Body of pancreas (tissue), 4 donors: ENCODE measurements around the gene CRACR2A.

Experiments used
- POLR2A ChIP-seq, 3 donors: fragments of 450-650 bp; IDR thresholded peaks; one replicate each; pipeline ENCODE4 v1.6.1; 2016; ENCODE audit warnings: antibody characterized with exemption in 3 of 3, mild to moderate bottlenecking in 2 of 3
- TF ChIP-seq, protein P1 (sequence below), 7 experiments: fragments of 450-650 bp in 4 of 7; fragments of 200-600 bp in 3 of 7; sonication (generic) in 3 of 7; IDR thresholded peaks; one replicate each; pipeline ENCODE4 v1.5.1; 2016 to 2019; ENCODE audit warnings: antibody characterized with exemption in 7 of 7

DNA sequence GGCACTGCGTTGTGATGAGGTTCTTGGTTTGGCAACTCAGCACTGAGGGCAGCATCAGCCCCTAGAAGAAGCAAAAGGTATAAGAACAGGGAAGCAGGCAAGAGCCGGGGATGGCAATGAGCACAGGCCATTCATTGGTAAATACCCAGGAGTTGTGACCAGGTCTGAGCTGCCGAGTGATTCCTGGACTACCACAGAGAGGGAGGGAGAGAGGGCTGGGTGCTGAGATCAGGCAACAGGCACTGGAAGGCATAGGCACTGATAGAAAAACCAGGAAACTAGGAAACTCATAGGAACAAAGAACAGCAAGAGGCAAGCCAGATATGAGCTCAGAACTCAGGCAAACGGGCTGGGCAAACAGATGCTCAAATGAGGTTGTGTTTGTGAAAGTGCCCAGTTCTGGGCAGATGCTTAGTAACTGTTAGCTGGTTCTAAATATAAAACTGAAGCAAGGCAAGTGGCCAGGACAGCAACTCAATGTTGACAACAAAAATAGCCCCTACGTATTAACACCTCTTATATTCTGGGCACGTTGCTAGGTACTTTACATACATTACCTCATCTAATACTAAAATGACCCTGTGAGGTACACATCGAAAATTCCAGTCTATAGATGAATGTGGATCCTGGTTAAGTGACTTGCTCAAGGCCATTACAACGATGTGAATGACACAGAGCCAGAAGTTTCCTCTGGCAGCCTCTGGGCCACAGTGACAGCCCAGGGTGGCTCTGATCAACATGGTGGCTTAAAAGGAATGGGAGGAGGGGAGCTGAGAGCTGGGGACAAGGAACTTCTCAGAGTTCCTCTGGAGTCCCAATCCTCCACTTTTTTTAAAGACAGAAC lies 140.8 kb downstream of the CRACR2A start:
- TF ChIP-seq, protein P1, sequence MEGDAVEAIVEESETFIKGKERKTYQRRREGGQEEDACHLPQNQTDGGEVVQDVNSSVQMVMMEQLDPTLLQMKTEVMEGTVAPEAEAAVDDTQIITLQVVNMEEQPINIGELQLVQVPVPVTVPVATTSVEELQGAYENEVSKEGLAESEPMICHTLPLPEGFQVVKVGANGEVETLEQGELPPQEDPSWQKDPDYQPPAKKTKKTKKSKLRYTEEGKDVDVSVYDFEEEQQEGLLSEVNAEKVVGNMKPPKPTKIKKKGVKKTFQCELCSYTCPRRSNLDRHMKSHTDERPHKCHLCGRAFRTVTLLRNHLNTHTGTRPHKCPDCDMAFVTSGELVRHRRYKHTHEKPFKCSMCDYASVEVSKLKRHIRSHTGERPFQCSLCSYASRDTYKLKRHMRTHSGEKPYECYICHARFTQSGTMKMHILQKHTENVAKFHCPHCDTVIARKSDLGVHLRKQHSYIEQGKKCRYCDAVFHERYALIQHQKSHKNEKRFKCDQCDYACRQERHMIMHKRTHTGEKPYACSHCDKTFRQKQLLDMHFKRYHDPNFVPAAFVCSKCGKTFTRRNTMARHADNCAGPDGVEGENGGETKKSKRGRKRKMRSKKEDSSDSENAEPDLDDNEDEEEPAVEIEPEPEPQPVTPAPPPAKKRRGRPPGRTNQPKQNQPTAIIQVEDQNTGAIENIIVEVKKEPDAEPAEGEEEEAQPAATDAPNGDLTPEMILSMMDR (IDR thresholded peaks at IDR 0.05), result no peak
- no peak for TF ChIP-seq POLR2A (IDR thresholded peaks at IDR 0.05)
